ENCODE measurements around the gene ALK.

Gene ALK

GRCh38 chr2:29450596-29451222 is 470.7 kb downstream of the ALK start:
- CTCF ChIA-PET = no interaction called here
- H3K27ac ChIP-seq (ENCODE audit: extremely low read depth, low read depth, low read length) = no peak overlapping the region
- TF ChIP-seq ZNF776 (tag by site-specific recombination; IDR thresholded peaks at IDR 0.05; ENCODE audit: borderline replicate concordance) (no peak), SP7 (tag by site-specific recombination; IDR thresholded peaks at IDR 0.05) (peak; percentile 60), TCF7L2 (IDR thresholded peaks at IDR 0.05; ENCODE audit: borderline replicate concordance, low read depth, low read length) (no peak), ZNF704 (tag by site-specific recombination; IDR thresholded peaks at IDR 0.05) (no peak), OSR2 (tag by site-specific recombination; IDR thresholded peaks at IDR 0.05) (0 out of 2 replicates have a peak, but pooled peaks have one; percentile 39), GLIS1 (tag by site-specific recombination; IDR thresholded peaks at IDR 0.05) (peak; percentile 69), SETDB1 (IDR thresholded peaks at IDR 0.05; ENCODE audit: insufficient read length, low read length) (no peak), PRDM6 (tag by site-specific recombination; IDR thresholded peaks at IDR 0.05) (peak; percentile 71), ZNF843 (tag by site-specific recombination; IDR thresholded peaks at IDR 0.05) (0 out of 2 replicates have a peak, but pooled peaks have one; percentile 20), ZNF114 (tag by site-specific recombination; IDR thresholded peaks at IDR 0.05) (no peak), ZNF792 (tag by site-specific recombination; IDR thresholded peaks at IDR 0.05) (no peak), GFI1B (tag by site-specific recombination; IDR thresholded peaks at IDR 0.05) (peak; percentile 93), ZBTB20 (tag by site-specific recombination; IDR thresholded peaks at IDR 0.05) (peak; percentile 54), FEZF1 (tag by site-specific recombination; IDR thresholded peaks at IDR 0.05) (peak; percentile 61), GLI4 (tag by site-specific recombination; IDR thresholded peaks at IDR 0.05) (no peak), ZBTB44 (tag by site-specific recombination; IDR thresholded peaks at IDR 0.05) (no peak), ZNF514 (tag by site-specific recombination; IDR thresholded peaks at IDR 0.05) (no peak)
- no peaks in the 10 kb centered on the region for H3K36me3 ChIP-seq (ENCODE audit: control insufficient read depth in 2 of 2, insufficient read depth in 1 of 2, low read length in 2 of 2)
- H3K4me3 ChIP-seq (ENCODE audit: low read depth, low read length) = no peak overlapping the region
- POLR2A ChIA-PET = no interaction called here
- H3K4me1 ChIP-seq (ENCODE audit: control insufficient read depth, insufficient read depth, low read length) = peaks cover 8% of the 10 kb centered on the region; the same call in 1 of the 2 replicates
- no peaks in the 10 kb centered on the region for H3K9me3 ChIP-seq (ENCODE audit: control insufficient read depth, insufficient read depth, low read depth, low read length)

GRCh38 chr2:29449499-29449898 is 471.9 kb downstream of the ALK start:
- ChIA-PET POLR2A (no interaction called here), CTCF (no interaction called here)
- peaks cover 8% of the 10 kb centered on the region; the same call in 1 of the 2 replicates for H3K4me1 ChIP-seq (ENCODE audit: control insufficient read depth, insufficient read depth, low read length)
- H3K9me3 ChIP-seq (ENCODE audit: control insufficient read depth, insufficient read depth, low read depth, low read length) = no peaks in the 10 kb centered on the region
- H3K36me3 ChIP-seq (ENCODE audit: control insufficient read depth in 2 of 2, insufficient read depth in 1 of 2, low read length in 2 of 2) = no peaks in the 10 kb centered on the region
- H3K27ac ChIP-seq (ENCODE audit: extremely low read depth, low read depth, low read length) = no peak overlapping the region
- no peak overlapping the region for H3K4me3 ChIP-seq (ENCODE audit: low read depth, low read length)
- TF ChIP-seq INSM2 (tag by site-specific recombination; IDR thresholded peaks at IDR 0.05) (no peak), ZNF837 (tag by site-specific recombination; IDR thresholded peaks at IDR 0.05) (no peak), PRDM2 (tag by site-specific recombination; IDR thresholded peaks at IDR 0.05; ENCODE audit: borderline replicate concordance) (no peak), RBAK (tag by site-specific recombination; IDR thresholded peaks at IDR 0.05) (no peak), TCF7L2 (IDR thresholded peaks at IDR 0.05; ENCODE audit: borderline replicate concordance, low read depth, low read length) (no peak)

Measured in HEK293 (cell line).